Right lobe of liver (tissue), 6 donors: ENCODE results near the gene OR4E2. TPM values are rescaled to one million over a fixed set of nuclear protein-coding genes. Genes with fewer than 3 reads are reported as not detected.
"Not testable (repeated sequence)": the region's sequence is repeated elsewhere in the genome, so short reads cannot be mapped to it uniquely, and the experiment has no call there.

Experiments
- ATAC-seq, 4 donors: fragments of 200-7000 bp; cut with Tn5 transposase; one replicate each; pipeline ENCODE4 v1.9.1; 2020; ENCODE audit warnings: mild to moderate bottlenecking in 4 of 4, moderate library complexity in 4 of 4
- DNase-seq, 3 donors: peaks; one replicate each; pipeline ENCODE4 v3.0.0-alpha.2; 2020
- H3K27ac ChIP-seq, 3 donors: fragments of 200-600 bp; one replicate each; pipeline ENCODE4 v1.8.0; 2022
- H3K27me3 ChIP-seq, 2 donors: fragments of 200-600 bp; one replicate each; pipeline ENCODE4 v1.8.0; 2022
- H3K36me3 ChIP-seq, 4 donors: fragments of 200-600 bp; sonication (generic) in 1 of 4; one replicate each; pipeline versions ENCODE4 v1.5.1 to v1.8.0; 2017 to 2022; ENCODE audit warnings: control low read depth in 1 of 4
- H3K4me1 ChIP-seq, 4 donors: fragments of 200-600 bp; sonication (generic) in 1 of 4; one replicate each; pipeline versions ENCODE4 v1.5.1 to v1.8.0; 2017 to 2022; ENCODE audit warnings: control low read depth in 1 of 4
- H3K4me3 ChIP-seq, 3 donors: fragments of 200-600 bp; one replicate each; pipeline ENCODE4 v1.8.0; 2022
- H3K9me3 ChIP-seq, 4 donors: fragments of 200-600 bp; sonication (generic) in 1 of 4; one replicate each; pipeline versions ENCODE4 v1.5.1 to v1.8.0; 2017 to 2022; ENCODE audit warnings: control low read depth in 1 of 4
- POLR2A ChIP-seq: fragments of 450-650 bp; IDR thresholded peaks from one replicate; pipeline ENCODE4 v1.6.1; 2017; ENCODE audit warnings: antibody characterized with exemption, mild to moderate bottlenecking
- WGBS: methylation state at CpG from one replicate; pipeline ENCODE4 v1.1.6; 2018; ENCODE audit warnings: low coverage, low lambda C conversion rate; ENCODE audit not compliant: insufficient coverage; ENCODE audit errors: missing lambda C conversion rate; 5-methylcytosine and 5-hydroxymethylcytosine counted together
- intact Hi-C, 2 donors: fragments of 100-400 bp; cut with DNase I; formaldehyde crosslinking; loops; one replicate each; pipeline versions ENCODE4 v1.11.2 to v1.14.1; 2022
- total RNA-seq, 6 experiments: library from RNA; depleted of rRNA in 2 of 6; stranded (reverse); fragments of >200 nt in 2 of 6; fragmentation: NEBNext Ultra II Directional in 3 of 6; extraction: Animal tissue kit (Norgen Biotek cat#: 25700) in 3 of 6; gene quantifications; one replicate each; pipeline versions ENCODE4 v1.1.0 to v1.2.4, GENCODE V29; 2016 to 2023
- TF ChIP-seq, protein P1 (sequence below), 4 donors: fragments of 200-600 bp in 3 of 4; fragments of 450-650 bp in 1 of 4; IDR thresholded peaks; one replicate each; pipeline versions ENCODE4 v1.5.1 to v1.8.0; 2016 to 2022; ENCODE audit warnings: antibody characterized with exemption in 4 of 4, mild to moderate bottlenecking in 2 of 4
- donor health status: DM: no; HTN: yes; CAD: no.
- donor health status: DM: no; HTN: no; CAD: no.
- donor health status: DM: no; HTN: no; CAD: no.
- donor health status: DM: no; HTN: yes; CAD: no.
- donor health status: DM: no; HTN: yes; CAD: no.

Gene OR4E2
- total RNA-seq, 6 experiments from 2014 or later = not detected

DNA sequence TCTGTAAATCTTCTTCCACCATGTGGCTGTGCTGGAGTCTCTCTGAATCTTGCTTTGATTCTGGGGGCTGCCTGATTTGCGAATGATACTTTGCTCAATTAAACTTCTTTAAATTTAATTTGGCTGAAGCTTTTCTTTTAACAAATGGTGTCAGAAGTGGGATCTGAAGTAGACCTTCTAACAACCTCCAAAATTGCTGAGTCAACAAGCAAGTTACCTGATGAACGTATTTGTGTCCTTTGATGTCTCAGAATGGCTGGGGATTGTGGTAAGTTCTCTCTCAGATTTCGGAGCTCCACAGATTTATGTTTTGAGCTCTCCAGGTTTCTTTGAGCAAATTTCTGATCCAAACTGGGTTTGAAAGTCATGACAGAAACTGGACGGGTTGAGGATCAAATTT, 21.9 kb downstream of the OR4E2 start:
- no peaks in the 10 kb centered on the region for H3K9me3 ChIP-seq
- ATAC-seq = no peak
- no peak for DNase-seq
- TF ChIP-seq, protein P1, sequence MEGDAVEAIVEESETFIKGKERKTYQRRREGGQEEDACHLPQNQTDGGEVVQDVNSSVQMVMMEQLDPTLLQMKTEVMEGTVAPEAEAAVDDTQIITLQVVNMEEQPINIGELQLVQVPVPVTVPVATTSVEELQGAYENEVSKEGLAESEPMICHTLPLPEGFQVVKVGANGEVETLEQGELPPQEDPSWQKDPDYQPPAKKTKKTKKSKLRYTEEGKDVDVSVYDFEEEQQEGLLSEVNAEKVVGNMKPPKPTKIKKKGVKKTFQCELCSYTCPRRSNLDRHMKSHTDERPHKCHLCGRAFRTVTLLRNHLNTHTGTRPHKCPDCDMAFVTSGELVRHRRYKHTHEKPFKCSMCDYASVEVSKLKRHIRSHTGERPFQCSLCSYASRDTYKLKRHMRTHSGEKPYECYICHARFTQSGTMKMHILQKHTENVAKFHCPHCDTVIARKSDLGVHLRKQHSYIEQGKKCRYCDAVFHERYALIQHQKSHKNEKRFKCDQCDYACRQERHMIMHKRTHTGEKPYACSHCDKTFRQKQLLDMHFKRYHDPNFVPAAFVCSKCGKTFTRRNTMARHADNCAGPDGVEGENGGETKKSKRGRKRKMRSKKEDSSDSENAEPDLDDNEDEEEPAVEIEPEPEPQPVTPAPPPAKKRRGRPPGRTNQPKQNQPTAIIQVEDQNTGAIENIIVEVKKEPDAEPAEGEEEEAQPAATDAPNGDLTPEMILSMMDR (IDR thresholded peaks at IDR 0.05) = no peak
- no peak for TF ChIP-seq POLR2A
- no peak overlapping the region for H3K27ac ChIP-seq
- no peaks in the 10 kb centered on the region for H3K27me3 ChIP-seq
- H3K4me3 ChIP-seq = no peak overlapping the region
- no peaks in the 10 kb centered on the region for H3K4me1 ChIP-seq
- H3K36me3 ChIP-seq = no peaks in the 10 kb centered on the region
- intact Hi-C loops = no loop called here
- 54% methylated on average over 4 of the region's 4 CpGs for WGBS

DNA sequence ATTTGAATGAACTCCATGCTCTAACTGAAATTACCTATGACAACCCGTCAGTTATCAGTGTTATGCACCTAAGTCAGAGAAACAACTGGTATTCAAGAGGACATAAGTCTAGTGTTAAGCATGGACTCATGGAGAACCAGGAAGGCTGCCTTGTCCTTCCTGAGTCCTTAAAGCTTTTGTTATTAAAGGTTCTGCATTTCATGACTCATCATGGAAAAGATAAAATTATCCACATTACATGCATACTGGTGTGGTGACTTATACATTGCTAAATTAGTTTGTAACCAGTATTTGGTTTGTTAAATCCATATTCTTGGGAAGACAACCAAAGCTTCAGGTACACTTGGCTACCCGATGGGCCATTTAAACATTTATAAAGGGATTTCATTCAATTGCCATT, 26.4 kb downstream of the OR4E2 start:
- H3K4me3 ChIP-seq = no peak overlapping the region
- no peak overlapping the region for H3K27ac ChIP-seq
- TF ChIP-seq, protein P1 (IDR thresholded peaks at IDR 0.05) = no peak
- no peak for TF ChIP-seq POLR2A
- ATAC-seq (no peak), DNase-seq (no peak)
- H3K36me3 ChIP-seq = no peaks in the 10 kb centered on the region
- no peaks in the 10 kb centered on the region for H3K27me3 ChIP-seq
- 42% methylated on average over 2 of the region's 2 CpGs for WGBS
- H3K4me1 ChIP-seq = no peaks in the 10 kb centered on the region
- no peaks in the 10 kb centered on the region for H3K9me3 ChIP-seq
- intact Hi-C loops = no loop called here

DNA sequence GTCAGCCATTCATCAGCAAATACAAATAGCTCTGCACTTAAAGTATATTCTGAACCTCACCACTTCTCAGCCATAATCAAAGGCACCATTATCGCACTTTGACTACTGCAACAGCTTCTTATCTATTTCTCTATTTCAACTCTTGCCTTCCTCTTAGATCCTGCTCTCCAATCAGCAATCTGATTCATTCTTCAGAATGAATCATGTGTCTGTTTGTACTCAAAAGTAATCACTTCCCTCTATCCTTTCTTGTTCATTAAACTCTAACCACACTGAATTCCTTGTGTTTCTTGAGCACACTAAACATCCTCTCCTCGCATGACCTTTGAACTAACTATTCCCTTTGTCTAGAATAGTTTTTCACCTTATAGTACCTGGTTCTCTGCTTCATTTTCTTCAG, 32.8 kb downstream of the OR4E2 start:
- Histone ChIP-seq H3K36me3 (no peaks in the 10 kb centered on the region), H3K4me1 (no peaks in the 10 kb centered on the region), H3K27ac (no peak overlapping the region), H3K4me3 (no peak overlapping the region), H3K9me3 (no peaks in the 10 kb centered on the region), H3K27me3 (no peaks in the 10 kb centered on the region)
- 62% methylated on average over 2 of the region's 2 CpGs for WGBS
- DNase-seq (no peak), ATAC-seq (no peak)
- TF ChIP-seq POLR2A = no peak
- TF ChIP-seq, protein P1 (IDR thresholded peaks at IDR 0.05) = no peak
- intact Hi-C loops = no loop called here

DNA sequence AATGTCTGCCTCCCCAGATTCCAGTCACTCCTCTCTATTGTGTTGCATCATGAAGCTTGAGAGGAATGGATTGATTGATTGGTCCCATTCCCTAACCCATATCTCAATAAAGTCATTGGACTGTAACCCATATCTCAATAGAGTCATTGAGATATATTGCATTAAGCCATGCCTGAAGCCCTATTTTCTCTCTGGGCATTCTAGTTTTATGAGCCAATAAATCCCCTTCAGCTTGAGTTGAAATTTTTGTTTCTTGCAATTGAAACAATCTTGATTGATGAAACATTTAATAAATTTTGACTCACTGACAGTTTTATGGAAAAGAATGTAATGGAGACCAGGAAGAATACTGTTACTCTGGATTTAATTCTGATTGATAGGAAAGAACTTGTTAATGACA, 40.8 kb downstream of the OR4E2 start:
- H3K27me3 ChIP-seq = no peaks in the 10 kb centered on the region
- ATAC-seq = no peak
- TF ChIP-seq, protein P1 (IDR thresholded peaks at IDR 0.05) = no peak
- TF ChIP-seq POLR2A = no peak
- intact Hi-C loops = no loop called here
- no peak overlapping the region for H3K27ac ChIP-seq
- no peak overlapping the region for H3K4me3 ChIP-seq
- no peaks in the 10 kb centered on the region for H3K9me3 ChIP-seq
- no peak for DNase-seq
- H3K4me1 ChIP-seq = no peaks in the 10 kb centered on the region
- H3K36me3 ChIP-seq = no peaks in the 10 kb centered on the region

DNA sequence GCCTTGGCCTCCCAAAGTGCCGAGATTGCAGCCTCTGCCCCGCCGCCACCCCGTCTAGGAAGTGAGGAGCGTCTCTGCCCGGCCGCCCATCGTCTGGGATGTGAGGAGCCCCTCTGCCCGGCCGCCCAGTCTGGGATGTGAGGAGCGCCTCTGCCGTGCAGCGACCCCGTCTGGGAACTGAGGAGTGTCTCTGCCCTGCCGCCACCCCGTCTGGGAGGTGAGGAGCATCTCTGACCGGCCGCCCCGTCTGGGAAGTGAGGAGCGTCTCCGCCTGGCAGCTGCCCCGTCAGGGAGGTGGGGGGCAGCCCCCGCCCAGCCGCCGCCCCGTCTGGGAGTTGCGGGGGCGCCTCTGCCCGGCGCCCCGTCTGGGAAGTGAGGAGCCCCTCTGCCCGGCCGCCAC, 44.0 kb downstream of the OR4E2 start:
- H3K27ac ChIP-seq, DNase-seq, H3K4me1 ChIP-seq, H3K9me3 ChIP-seq, intact Hi-C loops, ATAC-seq, H3K27me3 ChIP-seq, H3K4me3 ChIP-seq, H3K36me3 ChIP-seq: not testable (repeated sequence)
- no CpG with 5 or more reads among the region's 33 CpGs for WGBS

GRCh38 chr14:21698538-21698937, 44.9 kb downstream of the OR4E2 start:
- ATAC-seq, intact Hi-C loops: not testable (repeated sequence)
- 33% methylated on average over 2 of the region's 3 CpGs for WGBS

More at GRCh38 chr14:21698538-21698937, 44.9 kb downstream of the OR4E2 start:
- not testable (repeated sequence) for H3K4me3 ChIP-seq, H3K4me1 ChIP-seq, H3K27me3 ChIP-seq, H3K9me3 ChIP-seq, H3K36me3 ChIP-seq, DNase-seq, H3K27ac ChIP-seq
